ENCODE results near the gene JAZF1. TPM values are rescaled to one million over a fixed set of nuclear protein-coding genes. Genes with fewer than 3 reads are reported as not detected.
A peak's percentile ranks its signal among the peaks of the same experiment; 100 is the strongest.

The JAZF1 gene
- total and polyA plus RNA-seq, 2 donors (not counting 1 experiment from before 2014, with no cell fraction given): 14.0 to 38.6 TPM

DNA sequence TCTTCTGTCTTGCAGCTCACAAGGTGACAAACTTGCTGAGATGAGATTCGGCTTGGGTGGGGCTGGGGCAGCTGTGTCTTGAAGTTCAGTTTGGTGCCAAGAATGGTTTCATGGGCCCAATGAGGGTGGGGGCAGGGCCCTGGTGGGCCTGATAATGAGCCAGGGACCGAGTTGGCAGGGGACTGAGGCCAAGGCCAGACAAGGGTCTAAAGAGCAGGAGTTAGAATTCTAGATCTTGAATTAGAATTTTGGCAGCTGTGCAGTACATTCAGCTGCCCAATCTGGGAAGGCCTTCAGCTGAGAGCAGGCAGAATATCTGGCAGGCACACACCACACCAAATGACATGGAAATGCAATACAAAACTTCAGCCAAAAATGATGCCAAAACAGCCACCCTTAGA lies 1.5 kb upstream of the JAZF1 start:
- 75% methylated on average over 2 of the region's 2 CpGs for WGBS (ENCODE audit: insufficient coverage)
- Histone ChIP-seq H3K4me1 (ENCODE audit: control insufficient read depth in 2 of 2, insufficient read depth in 2 of 2, low read length in 2 of 2) (peaks cover 38 to 59% of the 10 kb centered on the region in 2 donors), H3K9me3 (ENCODE audit: control extremely low read depth in 1 of 3, control insufficient read depth in 2 of 3, insufficient read depth in 1 of 3, low read length in 2 of 3) (no peaks in the 10 kb centered on the region), H3K4me3 (ENCODE audit: control extremely low read depth in 1 of 5, extremely low read depth in 1 of 5, insufficient read depth in 1 of 5, low read depth in 2 of 5, low read length in 4 of 5) (peak overlapping the region in 1 of 5 experiments; percentile 26), H3K27me3 (replicated peaks in 1 of 4; ENCODE audit: control extremely low read depth in 1 of 4, control insufficient read depth in 3 of 4, insufficient read depth in 4 of 4, low read length in 3 of 4) (no peaks in the 10 kb centered on the region), H2AFZ (ENCODE audit: insufficient read depth, low read depth, low read length, poor library complexity, severe bottlenecking) (peak overlapping the region; percentile 17), H3K79me2 (ENCODE audit: control insufficient read depth, insufficient read depth, low read length) (peaks cover 49% of the 10 kb centered on the region), H4K20me1 (ENCODE audit: control insufficient read depth, insufficient read depth, low read length, poor library complexity, severe bottlenecking) (no peaks in the 10 kb centered on the region), H3K27ac (ENCODE audit: low read length in 2 of 2) (peak overlapping the region; percentile 38 to 60), H3K36me3 (replicated peaks in 1 of 2; ENCODE audit: control extremely low read depth in 1 of 2, control insufficient read depth in 1 of 2, extremely low read depth in 1 of 2, insufficient read depth in 2 of 2, low read length in 1 of 2) (no peaks in the 10 kb centered on the region), H3K4me2 (replicated peaks; ENCODE audit: low read depth, low read length, poor library complexity, severe bottlenecking) (peak overlapping the region; percentile 59), H3K9ac (ENCODE audit: low read length) (no peak overlapping the region)
- Mint-ChIP-seq H3K9me3 (ENCODE audit: insufficient read depth) (no peaks in the 10 kb centered on the region), H3K27me3 (no peaks in the 10 kb centered on the region), H3K4me3 (peak overlapping the region; percentile 72), H3K4me1 (peaks cover 59% of the 10 kb centered on the region), H3K27ac (peak overlapping the region; percentile 82)
- POLR2A ChIA-PET: interaction anchor here (2.2 kb wide), 1 partner anchor 30 kb away, joined by 5 read pairs; no protein-coding TSS in a partner anchor
- DNase-seq (no peak), ATAC-seq (ENCODE audit: low read depth) (no peak)
- CTCF ChIA-PET: interaction anchor here (0.8 to 2.3 kb wide), 6 partner anchors 14 to 90 kb away, joined by 3 to 6 read pairs (median 3); no protein-coding TSS in a partner anchor
- intact Hi-C loops (cut with micrococcal nuclease): loop anchor here (2.0 to 10.0 kb wide), 4 partner anchors 15 to 90 kb away; no protein-coding TSS in a partner anchor
- TF ChIP-seq EZH2 (IDR thresholded peaks at IDR 0.05; ENCODE audit: borderline replicate concordance, insufficient read depth, low read depth, low read length, poor library complexity, severe bottlenecking): no peak
- TF ChIP-seq CTCF (IDR thresholded peaks at IDR 0.05): no peak

DNA sequence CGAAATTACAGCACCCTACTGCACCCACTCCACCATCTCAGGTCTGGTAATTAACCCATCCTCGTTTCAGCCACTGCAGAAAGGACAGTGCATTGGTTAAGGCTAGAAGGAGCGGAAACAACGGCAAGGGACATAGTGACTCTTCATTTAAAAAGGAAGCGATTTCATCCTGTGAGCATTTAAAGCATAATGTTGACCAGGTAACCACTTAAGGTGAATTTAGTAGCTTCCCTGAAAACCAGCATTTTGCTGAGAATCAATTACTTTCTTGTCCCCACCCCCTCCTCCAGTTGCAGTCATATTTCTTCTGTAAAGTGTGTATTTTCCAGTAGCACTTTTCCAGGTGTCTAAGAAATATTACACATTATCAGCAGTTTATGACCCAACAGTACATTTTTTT lies 821 bp upstream of the JAZF1 start:
- intact Hi-C loops (cut with micrococcal nuclease): loop anchor here (5.0 to 10.0 kb wide), 3 partner anchors 47 to 91 kb away; no protein-coding TSS in a partner anchor
- H3K9me3 ChIP-seq (ENCODE audit: control extremely low read depth in 1 of 3, control insufficient read depth in 2 of 3, insufficient read depth in 1 of 3, low read length in 2 of 3): no peaks in the 10 kb centered on the region
- peak overlapping the region; percentile 70 to 74 for H3K27ac ChIP-seq (ENCODE audit: low read length in 2 of 2)
- Mint-ChIP-seq H3K4me3 (peak overlapping the region; percentile 89), H3K9me3 (ENCODE audit: insufficient read depth) (no peaks in the 10 kb centered on the region), H3K27ac (peak overlapping the region; percentile 94), H3K4me1 (peaks cover 63% of the 10 kb centered on the region), H3K27me3 (no peaks in the 10 kb centered on the region)
- peaks cover 42 to 64% of the 10 kb centered on the region in 2 donors for H3K4me1 ChIP-seq (ENCODE audit: control insufficient read depth in 2 of 2, insufficient read depth in 2 of 2, low read length in 2 of 2)
- H3K9ac ChIP-seq (ENCODE audit: low read length): peak overlapping the region; percentile 58
- H3K27me3 ChIP-seq (replicated peaks in 1 of 4; ENCODE audit: control extremely low read depth in 1 of 4, control insufficient read depth in 3 of 4, insufficient read depth in 4 of 4, low read length in 3 of 4): no peaks in the 10 kb centered on the region
- peak overlapping the region; percentile 62 for H3K4me2 ChIP-seq (replicated peaks; ENCODE audit: low read depth, low read length, poor library complexity, severe bottlenecking)
- H4K20me1 ChIP-seq (ENCODE audit: control insufficient read depth, insufficient read depth, low read length, poor library complexity, severe bottlenecking): no peaks in the 10 kb centered on the region
- no peak for TF ChIP-seq EZH2 (IDR thresholded peaks at IDR 0.05; ENCODE audit: borderline replicate concordance, insufficient read depth, low read depth, low read length, poor library complexity, severe bottlenecking)
- TF ChIP-seq CTCF (IDR thresholded peaks at IDR 0.05): no peak
- no peak overlapping the region for H2AFZ ChIP-seq (ENCODE audit: insufficient read depth, low read depth, low read length, poor library complexity, severe bottlenecking)
- ChIA-PET POLR2A (interaction anchor here (1.4 to 2.2 kb wide), 2 partner anchors 16 to 30 kb away, joined by 3 to 5 read pairs; no protein-coding TSS in a partner anchor), CTCF (interaction anchor here (0.8 to 2.3 kb wide), 5 partner anchors 14 to 90 kb away, joined by 3 to 6 read pairs (median 4); no protein-coding TSS in a partner anchor)
- H3K79me2 ChIP-seq (ENCODE audit: control insufficient read depth, insufficient read depth, low read length): peaks cover 54% of the 10 kb centered on the region
- ATAC-seq (ENCODE audit: low read depth) (no peak), DNase-seq (no peak)
- WGBS (ENCODE audit: insufficient coverage): 95% methylated on average over 4 of the region's 5 CpGs
- peak overlapping the region in 1 of 5 experiments; percentile 60 for H3K4me3 ChIP-seq (ENCODE audit: control extremely low read depth in 1 of 5, extremely low read depth in 1 of 5, insufficient read depth in 1 of 5, low read depth in 2 of 5, low read length in 4 of 5)
- H3K36me3 ChIP-seq (replicated peaks in 1 of 2; ENCODE audit: control extremely low read depth in 1 of 2, control insufficient read depth in 1 of 2, extremely low read depth in 1 of 2, insufficient read depth in 2 of 2, low read length in 1 of 2): no peaks in the 10 kb centered on the region

All from B cell (primary cell).